GM23338 (cell line): ENCODE data around the gene ERC2. TPM values are rescaled to one million over a fixed set of nuclear protein-coding genes. Genes with fewer than 3 reads are reported as not detected.

Experiments
- ATAC-seq: fragments of 200-7000 bp; cut with Tn5 transposase; 3 replicates; pipeline ENCODE4 v1.9.1; 2020
- DNase-seq: peaks from one replicate; pipeline ENCODE4 v3.0.0-alpha.2; 2015; ENCODE audit warnings: low spot score
- H2AFZ ChIP-seq: fragments of 200-600 bp; sonication (generic); 2 replicates; pipeline ENCODE4 v1.8.0; 2016; ENCODE audit warnings: antibody characterized with exemption, mild to moderate bottlenecking, moderate library complexity
- H3F3A ChIP-seq: fragments of 200-600 bp; sonication (generic); replicated peaks from 2 replicates; pipeline ENCODE4 v1.8.0; 2017; ENCODE audit warnings: antibody characterized with exemption, mixed run types, low read depth
- H3K27ac ChIP-seq: fragments of 200-600 bp; sonication (generic); 2 replicates; pipeline ENCODE4 v1.6.1; 2016; ENCODE audit warnings: low read depth
- H3K27me3 ChIP-seq: fragments of 200-600 bp; sonication (generic); 2 replicates; pipeline ENCODE4 v1.8.0; 2016; ENCODE audit warnings: mild to moderate bottlenecking, mixed run types, moderate library complexity; ENCODE audit not compliant: insufficient read depth
- H3K36me3 ChIP-seq: fragments of 200-600 bp; sonication (generic); 2 replicates; pipeline ENCODE4 v1.8.0; 2016; ENCODE audit warnings: mild to moderate bottlenecking; ENCODE audit not compliant: insufficient read depth
- H3K4me1 ChIP-seq: fragments of 200-600 bp; sonication (generic); 2 replicates; pipeline ENCODE4 v1.8.0; 2016; ENCODE audit warnings: mild to moderate bottlenecking, moderate library complexity; ENCODE audit not compliant: insufficient read depth
- H3K4me2 ChIP-seq: fragments of 200-600 bp; sonication (generic); 2 replicates; pipeline ENCODE4 v1.7.1; 2017; ENCODE audit warnings: mixed run types
- H3K4me3 ChIP-seq: fragments of 200-600 bp; sonication (generic); 2 replicates; pipeline ENCODE4 v1.6.1; 2016; ENCODE audit warnings: mixed run types
- H3K79me2 ChIP-seq: fragments of 200-600 bp; sonication (generic); replicated peaks from 2 replicates; pipeline ENCODE4 v1.8.0; 2017; ENCODE audit warnings: mild to moderate bottlenecking; ENCODE audit not compliant: insufficient read depth
- H3K9me2 ChIP-seq: fragments of 200-600 bp; sonication (generic); 2 replicates; pipeline ENCODE4 v1.8.0; 2017; ENCODE audit not compliant: insufficient read depth
- H4K20me1 ChIP-seq: fragments of 200-600 bp; sonication (generic); replicated peaks from 2 replicates; pipeline ENCODE4 v1.8.0; 2017; ENCODE audit warnings: mild to moderate bottlenecking; ENCODE audit not compliant: insufficient read depth
- H3K27ac Mint-ChIP-seq: 2 replicates; pipeline ENCODE4 v1.8.0; 2020; ENCODE audit warnings: inconsistent platforms, mild to moderate bottlenecking, moderate library complexity, mixed read lengths
- H3K27me3 Mint-ChIP-seq: 3 replicates; pipeline ENCODE4 v1.8.0; 2022; ENCODE audit warnings: low read depth, mild to moderate bottlenecking, moderate library complexity, mixed read lengths, inconsistent platforms; ENCODE audit not compliant: insufficient read depth, poor library complexity
- H3K36me3 Mint-ChIP-seq: 3 replicates; pipeline ENCODE4 v1.8.0; 2021; ENCODE audit warnings: low read depth, mild to moderate bottlenecking, inconsistent platforms, moderate library complexity, mixed read lengths
- H3K4me1 Mint-ChIP-seq: 3 replicates; pipeline ENCODE4 v1.8.0; 2020; ENCODE audit warnings: mild to moderate bottlenecking, inconsistent platforms, mixed read lengths
- H3K4me3 Mint-ChIP-seq: 3 replicates; pipeline ENCODE4 v1.8.0; 2021; ENCODE audit warnings: moderate library complexity, mild to moderate bottlenecking, inconsistent platforms, mixed read lengths
- H3K9me3 Mint-ChIP-seq: 3 replicates; pipeline ENCODE4 v1.8.0; 2020; ENCODE audit warnings: moderate library complexity, mild to moderate bottlenecking, inconsistent platforms, mixed read lengths
- CREB1 ChIP-seq: fragments of 250-450 bp; sonication (Bioruptor Pico); IDR thresholded peaks from 2 replicates; pipeline ENCODE4 v1.5.0; 2020; ENCODE audit warnings: low read depth, mild to moderate bottlenecking, moderate library complexity
- CTCF ChIP-seq, 2 experiments: fragments of 200-600 bp in 1 of 2; sonication (generic) in 1 of 2; conservative IDR thresholded peaks; 2 replicates each; pipeline versions ENCODE4 v1.5.1 to v1.6.1; 2016 to 2017; ENCODE audit warnings: antibody characterized with exemption in 2 of 2, low read depth in 2 of 2, mild to moderate bottlenecking in 2 of 2, moderate library complexity in 1 of 2
- ETS1 ChIP-seq: IDR thresholded peaks from 2 replicates; pipeline ENCODE4 v1.6.1; 2016; ENCODE audit warnings: antibody characterized with exemption
- EZH2 ChIP-seq: fragments of 200-600 bp; sonication (generic); IDR thresholded peaks from one replicate; pipeline ENCODE4 v1.8.0; 2017; ENCODE audit warnings: antibody characterized with exemption, mild to moderate bottlenecking, low read depth; ENCODE audit not compliant: unreplicated experiment
- NANOG ChIP-seq: IDR thresholded peaks from 2 replicates; pipeline ENCODE4 v1.6.1; 2016; ENCODE audit warnings: antibody characterized with exemption, borderline replicate concordance
- POLR2AphosphoS5 ChIP-seq: IDR thresholded peaks from 2 replicates; pipeline ENCODE4 v1.6.1; 2016; ENCODE audit warnings: antibody characterized with exemption, low read depth
- REST ChIP-seq: IDR thresholded peaks from one replicate; pipeline ENCODE4 v1.6.1; 2018; ENCODE audit warnings: antibody characterized with exemption; ENCODE audit not compliant: unreplicated experiment
- STAT1 ChIP-seq: IDR thresholded peaks from one replicate; pipeline ENCODE4 v1.6.1; 2016; ENCODE audit warnings: antibody characterized with exemption; ENCODE audit not compliant: unreplicated experiment
- ZNF462 ChIP-seq: fragments of 250-450 bp; sonication (Bioruptor Pico); IDR thresholded peaks from 2 replicates; pipeline ENCODE4 v1.5.0; 2020; ENCODE audit warnings: mild to moderate bottlenecking, moderate library complexity
- polyA plus RNA-seq: library from polyadenylated mRNA; unstranded; fragments of >200 nt; fragmentation: Nextera tagmentation; extraction: Ambion mirVana; gene quantifications from 2 replicates; pipeline ENCODE4 v1.2.1, GENCODE V29; 2016
- total RNA-seq: library from RNA; depleted of rRNA; stranded (reverse); fragments of >200 nt; shearing (Covaris generic); gene quantifications from 2 replicates; pipeline ENCODE4 v1.2.3, GENCODE V29; 2014

ERC2 gene
- total and polyA plus RNA-seq, 2 experiments from 2014 or later: 11.8 to 13.7 TPM

- no peak for TF ChIP-seq EZH2
- TF ChIP-seq NANOG: no peak
- TF ChIP-seq CTCF (conservative IDR thresholded peaks at IDR 0.05; ENCODE audit: low read depth in 2 of 2): no peak
- no peak for TF ChIP-seq ETS1
These were observed 280.1 kb downstream of the ERC2 start (continued) for GRCh38 chr3:56188201-56188600.

- DNase-seq: no peak
- H3K27ac Mint-ChIP-seq: no peak overlapping the region
- H3K79me2 ChIP-seq: no peaks in the 10 kb centered on the region
These were observed 281.2 kb downstream of the ERC2 start for GRCh38 chr3:56187051-56187450.

More at GRCh38 chr3:56187051-56187450, 281.2 kb downstream of the ERC2 start:
- no peak overlapping the region for H2AFZ ChIP-seq
- H3K4me3 ChIP-seq: no peak overlapping the region
- no peak overlapping the region for H3K27ac ChIP-seq
- H3K36me3 Mint-ChIP-seq: no peaks in the 10 kb centered on the region; the same call in 2 of the 3 replicates
- no peaks in the 10 kb centered on the region for H3K36me3 ChIP-seq
- H3K4me3 Mint-ChIP-seq: no peak overlapping the region
- no peaks in the 10 kb centered on the region; the same call in 1 of the 2 replicates for H4K20me1 ChIP-seq
- no peaks in the 10 kb centered on the region for H3K4me1 Mint-ChIP-seq
- H3K9me3 Mint-ChIP-seq: no peaks in the 10 kb centered on the region
- no peaks in the 10 kb centered on the region for H3F3A ChIP-seq
- H3K4me1 ChIP-seq: no peaks in the 10 kb centered on the region
- peaks cover 1% of the 10 kb centered on the region for H3K27me3 Mint-ChIP-seq
- H3K4me2 ChIP-seq: no peak overlapping the region
- TF ChIP-seq REST (no peak), CREB1 (no peak), POLR2AphosphoS5 (no peak), ZNF462 (no peak), NANOG (no peak), STAT1 (no peak), EZH2 (no peak)
- ATAC-seq: no peak
- H3K9me2 ChIP-seq: peaks cover 3% of the 10 kb centered on the region
- H3K27me3 ChIP-seq: no peaks in the 10 kb centered on the region
